Stimulated activated naive CD8-positive, alpha-beta T cell treated with anti-CD3 and anti-CD28 coated beads, Interleukin-15, Interleukin-2, amounts not matched to agents 100 ng/mL and 50 ng/mL, for 24 hours (primary cell): ENCODE measurements around the gene HNRNPU.
"Not testable (repeated sequence)": the region's sequence is repeated elsewhere in the genome, so short reads cannot be mapped to it uniquely, and the experiment has no call there.

Experiments used
- H3K27ac Mint-ChIP-seq: one replicate; pipeline ENCODE4 v1.8.0; 2021; ENCODE audit warnings: mild to moderate bottlenecking, mixed read lengths
- H3K27me3 Mint-ChIP-seq: one replicate; pipeline ENCODE4 v1.8.0; 2021; ENCODE audit warnings: mixed read lengths
- H3K36me3 Mint-ChIP-seq: one replicate; pipeline ENCODE4 v1.8.0; 2021; ENCODE audit warnings: low read depth, mixed read lengths
- H3K4me1 Mint-ChIP-seq: one replicate; pipeline ENCODE4 v1.8.0; 2021; ENCODE audit warnings: low read depth, mixed read lengths
- H3K4me3 Mint-ChIP-seq: one replicate; pipeline ENCODE4 v1.8.0; 2021; ENCODE audit warnings: mild to moderate bottlenecking, mixed read lengths
- H3K9me3 Mint-ChIP-seq: one replicate; pipeline ENCODE4 v1.8.0; 2021; ENCODE audit warnings: mixed read lengths

The HNRNPU gene

DNA sequence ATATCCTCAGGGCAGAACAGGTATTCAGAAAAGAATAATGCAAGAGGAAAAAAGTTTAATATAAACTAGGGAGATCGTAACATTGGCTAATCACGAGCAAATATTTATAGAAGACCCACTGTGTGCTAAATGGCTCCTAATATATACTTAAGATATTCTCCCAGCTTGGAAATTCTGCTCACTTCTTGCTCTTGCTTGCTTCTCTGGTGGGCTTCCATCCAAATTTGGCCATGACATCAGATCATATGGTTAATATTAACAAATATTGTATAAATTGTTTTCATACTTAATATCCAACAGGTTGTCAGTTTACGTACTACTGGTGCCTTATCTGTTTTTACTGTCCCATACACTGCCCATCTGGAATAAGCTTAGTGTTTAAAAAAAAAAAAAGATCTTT is 27.8 kb downstream of the HNRNPU start:
- peaks cover 55% of the 10 kb centered on the region for H3K36me3 Mint-ChIP-seq
- H3K27ac Mint-ChIP-seq: peak overlapping the region; percentile 100
- H3K27me3 Mint-ChIP-seq: no peaks in the 10 kb centered on the region
- H3K9me3 Mint-ChIP-seq: no peaks in the 10 kb centered on the region
- H3K4me1 Mint-ChIP-seq: peaks cover 69% of the 10 kb centered on the region
- peak overlapping the region; percentile 99 for H3K4me3 Mint-ChIP-seq

DNA sequence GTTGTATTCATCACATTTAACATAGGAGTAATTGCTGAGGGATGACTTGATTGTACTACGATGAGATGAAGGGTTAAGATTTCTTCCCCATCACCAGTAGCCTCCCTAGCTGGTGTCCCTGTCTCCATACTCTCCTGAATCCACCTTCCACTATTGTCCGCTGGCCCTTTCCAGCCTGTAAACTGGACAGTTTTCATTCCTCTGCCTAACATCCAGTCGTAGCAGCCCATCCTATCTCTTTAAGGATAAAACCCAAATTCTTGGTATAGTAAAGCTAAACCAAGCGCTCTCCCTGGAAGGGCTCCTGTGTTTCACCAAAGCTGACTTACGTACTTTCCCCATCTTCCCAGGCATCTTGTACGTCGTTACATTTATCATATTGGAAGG is 28.2 kb downstream of the HNRNPU start:
- Mint-ChIP-seq H3K4me1 (peaks cover 64% of the 10 kb centered on the region), H3K27ac (peak overlapping the region; percentile 100), H3K27me3 (no peaks in the 10 kb centered on the region), H3K9me3 (no peaks in the 10 kb centered on the region), H3K36me3 (peaks cover 51% of the 10 kb centered on the region), H3K4me3 (peak overlapping the region; percentile 99)

DNA sequence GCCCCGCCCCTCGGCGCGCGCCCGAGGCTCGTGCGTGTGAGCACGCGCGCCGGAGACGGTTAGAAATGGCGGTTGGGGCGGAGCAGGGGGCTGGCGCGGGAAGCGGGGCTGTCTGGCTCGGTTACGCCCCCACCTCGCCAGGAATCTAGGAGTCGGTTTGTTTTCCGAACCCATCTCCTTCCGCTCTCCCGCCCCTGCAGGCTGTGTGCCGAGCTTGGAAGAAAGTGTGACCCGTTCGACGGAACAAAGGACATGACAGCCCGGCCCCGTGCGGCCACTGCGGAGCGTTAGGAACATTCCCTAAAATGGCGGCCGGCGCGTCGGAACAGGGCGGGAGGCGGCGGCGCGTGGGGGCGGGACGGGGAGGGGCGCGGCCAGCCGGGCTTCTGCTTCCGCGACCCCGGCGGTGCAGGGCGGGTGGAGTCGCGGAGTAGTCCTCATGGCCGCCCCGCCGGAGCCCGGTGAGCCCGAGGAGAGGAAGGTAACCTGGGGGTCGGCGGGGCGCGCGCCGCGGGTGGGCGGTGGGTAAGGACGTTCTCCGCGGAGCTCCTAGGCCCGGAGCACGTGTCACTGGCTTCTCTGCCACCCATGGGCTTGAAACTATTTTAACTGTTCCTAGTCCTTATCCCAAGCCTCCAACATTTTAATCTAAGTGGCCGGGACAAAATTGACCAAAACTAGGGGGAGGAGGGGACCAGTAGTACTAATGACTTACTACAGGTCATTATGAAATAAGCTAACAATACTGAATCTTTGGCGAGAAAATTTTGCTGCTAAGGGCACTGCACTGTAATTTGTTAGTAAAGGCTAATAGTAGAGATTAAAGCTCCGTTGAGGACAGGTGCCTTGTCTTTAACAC is 28.8 kb downstream of the HNRNPU start, which contains the start of gene COX20:
Gene COX20, plus strand, starts transcription at position 383 of the 859 bp plus-strand sequence. Its CDS starts 57 bp downstream, at position 440.
- Mint-ChIP-seq H3K27me3 (no peaks in the 10 kb centered on the region), H3K36me3 (peaks cover 44% of the 10 kb centered on the region), H3K9me3 (no peaks in the 10 kb centered on the region), H3K4me1 (peaks cover 61% of the 10 kb centered on the region), H3K4me3 (peak within 1 kb of the TSS; percentile 99), H3K27ac (peak within 1 kb of the TSS; percentile 100)

DNA sequence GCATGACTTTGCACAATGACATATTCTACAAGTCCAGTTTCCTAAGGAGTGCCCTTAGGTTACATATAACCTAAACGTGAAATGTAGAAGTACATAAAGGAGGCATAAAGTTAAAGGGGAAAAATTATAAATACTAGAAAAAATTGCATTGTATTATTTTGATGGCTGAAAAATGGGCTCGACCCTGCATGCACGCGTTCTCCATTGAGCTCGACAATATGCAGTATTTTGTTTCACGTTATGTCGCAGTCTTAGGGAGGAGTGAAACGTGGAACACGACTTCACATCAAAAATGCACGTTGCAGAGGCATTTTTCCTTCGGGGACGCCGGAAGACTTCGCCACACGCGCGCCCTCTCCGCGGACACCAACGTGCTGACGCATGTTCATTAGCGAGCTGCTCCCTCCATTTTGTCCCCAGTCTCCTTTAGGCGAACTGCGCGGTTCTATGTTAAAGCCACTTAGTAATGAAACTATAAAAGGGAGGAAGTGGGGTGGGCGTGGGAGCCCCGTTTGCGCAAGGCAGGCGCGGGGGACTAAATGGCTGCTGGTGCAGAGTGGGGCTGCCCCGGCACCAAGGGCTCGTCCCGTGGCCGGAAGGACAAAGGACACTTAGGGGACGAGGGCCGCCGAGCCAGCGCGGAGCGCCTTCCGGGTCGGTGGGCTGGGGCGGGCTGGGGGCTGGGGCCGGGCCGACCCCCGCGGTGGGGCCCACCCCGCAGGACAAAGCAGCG is 29.6 kb downstream of the HNRNPU start:
- Mint-ChIP-seq H3K4me3 (peak overlapping the region; percentile 99), H3K4me1 (peaks cover 53% of the 10 kb centered on the region), H3K27me3 (no peaks in the 10 kb centered on the region), H3K9me3 (no peaks in the 10 kb centered on the region), H3K36me3 (peaks cover 38% of the 10 kb centered on the region), H3K27ac (peak overlapping the region; percentile 100)

DNA sequence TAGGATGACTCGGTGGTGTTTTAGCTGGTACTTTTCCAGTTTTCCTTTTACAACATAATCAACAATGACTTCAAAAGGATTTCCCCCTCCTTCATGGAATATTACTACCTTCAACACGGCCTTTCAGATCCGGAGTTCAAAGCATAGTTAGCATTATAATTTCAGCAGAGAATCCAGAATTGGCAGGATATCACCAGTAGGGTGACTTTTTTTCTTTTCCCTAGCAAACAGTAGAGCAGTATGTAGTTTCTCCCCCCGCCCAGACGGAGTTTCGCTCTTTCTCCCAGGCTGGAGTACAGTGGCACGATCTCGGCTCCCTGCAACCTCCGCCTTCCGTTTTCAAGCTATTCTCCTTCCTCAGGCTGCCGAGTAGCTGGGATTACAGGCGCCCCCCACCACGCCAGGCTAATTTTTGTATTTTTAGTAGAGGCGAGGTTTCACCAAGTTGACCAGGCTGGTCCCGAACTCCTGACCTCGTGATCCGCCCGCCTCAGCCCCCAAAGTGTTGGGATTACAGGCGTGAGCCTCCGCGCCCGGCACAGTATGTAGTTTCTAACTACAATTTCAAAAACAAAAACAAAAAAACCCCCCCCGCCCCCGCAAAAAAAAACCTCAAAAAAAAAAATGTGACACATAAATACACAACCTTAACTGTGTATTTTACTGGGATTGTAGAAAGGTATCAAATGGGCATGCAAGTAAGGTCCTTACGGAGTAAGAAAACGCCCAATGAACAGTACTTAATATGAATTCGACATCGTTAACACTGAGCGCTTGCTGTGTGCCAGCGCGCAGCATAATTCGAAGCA is 30.4 kb downstream of the HNRNPU start:
- Mint-ChIP-seq H3K4me1 (peaks cover 45% of the 10 kb centered on the region), H3K27me3 (no peaks in the 10 kb centered on the region), H3K27ac (peak overlapping the region; percentile 100), H3K9me3 (no peaks in the 10 kb centered on the region), H3K36me3 (peaks cover 30% of the 10 kb centered on the region), H3K4me3 (peak overlapping the region; percentile 99)

DNA sequence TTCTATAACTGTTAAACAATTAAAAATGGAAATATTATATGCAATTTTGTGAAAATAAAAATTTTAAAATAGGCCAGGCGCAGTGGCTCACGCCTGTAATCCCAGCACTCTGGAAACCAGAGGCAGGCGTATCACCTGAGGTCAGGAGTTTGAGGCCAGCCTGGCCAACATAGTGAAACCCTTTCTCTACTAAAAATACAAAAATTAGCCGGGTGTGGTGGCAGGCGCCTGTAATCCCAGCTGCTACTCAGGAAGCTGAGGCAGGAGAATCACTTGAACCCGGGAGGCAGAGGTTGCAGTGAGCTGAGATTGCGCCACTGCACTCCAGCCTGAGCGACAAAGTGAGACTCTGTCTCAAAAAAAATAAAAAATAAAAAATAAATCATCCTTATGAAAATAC is 31.1 kb downstream of the HNRNPU start:
- not testable (repeated sequence) for H3K27me3 Mint-ChIP-seq, H3K9me3 Mint-ChIP-seq
- peak overlapping the region; percentile 99 for H3K4me3 Mint-ChIP-seq
- peaks cover 24% of the 10 kb centered on the region for H3K36me3 Mint-ChIP-seq
- peak overlapping the region; percentile 100 for H3K27ac Mint-ChIP-seq
- H3K4me1 Mint-ChIP-seq: peaks cover 39% of the 10 kb centered on the region

DNA sequence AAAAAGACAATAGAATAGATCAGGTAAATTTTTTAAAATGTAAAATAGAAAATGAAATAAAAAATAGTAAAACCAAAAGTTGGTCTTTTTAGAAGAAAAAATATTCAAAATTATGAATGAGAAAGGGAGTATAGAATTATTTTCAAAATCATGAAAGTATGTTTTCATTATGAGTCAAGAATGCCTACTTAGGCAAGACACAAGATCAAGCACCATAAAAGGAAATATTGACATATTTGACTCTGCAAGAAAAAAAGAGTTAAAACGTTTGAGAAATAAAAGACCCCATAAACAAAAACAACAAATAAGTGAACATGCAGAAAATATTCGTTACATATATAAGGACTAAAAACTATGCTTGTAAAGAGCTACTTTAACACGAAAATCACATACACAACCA is 33.7 kb downstream of the HNRNPU start:
- Mint-ChIP-seq H3K27me3 (no peaks in the 10 kb centered on the region), H3K4me1 (peaks cover 17% of the 10 kb centered on the region), H3K4me3 (no peak overlapping the region), H3K36me3 (no peaks in the 10 kb centered on the region), H3K9me3 (no peaks in the 10 kb centered on the region), H3K27ac (no peak overlapping the region)

DNA sequence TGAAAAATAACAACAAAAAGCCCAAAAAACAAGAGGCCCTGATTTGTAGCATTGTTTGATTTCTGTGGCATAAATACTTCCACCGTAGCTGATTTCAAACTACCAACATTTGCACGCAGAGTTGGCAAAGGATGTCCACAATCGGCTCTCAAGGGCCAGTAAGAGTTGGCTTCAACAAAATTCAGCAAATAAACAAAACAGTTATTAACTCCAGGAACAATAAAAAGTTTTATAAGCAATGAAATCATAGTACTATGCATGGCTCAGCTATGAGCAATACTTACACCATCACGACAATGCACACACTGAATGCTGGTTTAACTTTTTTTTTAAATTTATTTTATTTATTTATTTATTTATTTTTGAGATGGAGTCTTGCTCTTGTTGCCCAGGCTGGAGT is 37.6 kb downstream of the HNRNPU start:
- Mint-ChIP-seq H3K27me3 (no peaks in the 10 kb centered on the region), H3K9me3 (no peaks in the 10 kb centered on the region), H3K4me1 (peaks cover 3% of the 10 kb centered on the region), H3K36me3 (no peaks in the 10 kb centered on the region), H3K4me3 (no peak overlapping the region), H3K27ac (no peak overlapping the region)

DNA sequence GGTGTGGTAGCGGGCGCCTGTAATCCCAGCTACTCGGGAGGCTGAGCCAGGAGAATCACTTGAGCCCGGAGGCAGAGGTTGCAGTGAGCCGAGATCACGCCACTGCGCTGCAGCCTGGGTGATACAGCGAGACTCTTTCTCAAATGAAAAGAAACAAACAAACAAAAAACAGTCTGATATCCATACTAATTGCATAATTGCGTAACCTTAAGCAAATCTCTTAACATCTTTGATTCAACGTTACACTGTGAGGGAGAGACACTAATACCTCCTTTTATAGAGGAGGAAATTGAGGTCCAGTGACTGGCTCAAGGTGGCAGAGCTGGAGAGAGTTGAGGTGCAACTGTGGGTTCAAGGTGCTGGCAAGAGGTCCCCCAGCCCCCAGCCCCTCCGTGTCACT is 41.5 kb downstream of the HNRNPU start:
- no peaks in the 10 kb centered on the region for H3K4me1 Mint-ChIP-seq
- H3K27me3 Mint-ChIP-seq: no peaks in the 10 kb centered on the region
- H3K36me3 Mint-ChIP-seq: no peaks in the 10 kb centered on the region
- no peaks in the 10 kb centered on the region for H3K9me3 Mint-ChIP-seq
- no peak overlapping the region for H3K4me3 Mint-ChIP-seq
- H3K27ac Mint-ChIP-seq: no peak overlapping the region

DNA sequence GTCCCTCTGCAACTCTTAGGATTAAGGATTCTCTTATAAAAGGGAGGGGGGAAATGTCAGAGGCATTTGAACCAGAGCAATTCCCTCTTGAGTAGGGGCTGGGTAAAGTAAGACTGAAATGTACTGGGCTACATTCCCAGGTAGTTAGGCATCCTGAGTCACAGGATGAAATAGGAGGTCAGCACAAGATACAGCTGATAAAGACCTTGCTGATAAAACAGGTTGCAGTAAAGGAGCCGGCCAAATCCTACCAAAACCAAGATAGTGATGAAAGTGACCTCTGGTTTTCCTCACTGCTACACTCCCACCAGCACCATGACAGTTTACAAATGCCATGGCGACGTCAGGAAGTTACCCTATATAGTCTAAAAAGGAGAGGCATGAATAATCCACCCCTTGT is 43.2 kb downstream of the HNRNPU start:
- Mint-ChIP-seq H3K27me3 (no peaks in the 10 kb centered on the region), H3K9me3 (no peaks in the 10 kb centered on the region), H3K4me1 (no peaks in the 10 kb centered on the region), H3K27ac (no peak overlapping the region), H3K36me3 (no peaks in the 10 kb centered on the region), H3K4me3 (no peak overlapping the region)

DNA sequence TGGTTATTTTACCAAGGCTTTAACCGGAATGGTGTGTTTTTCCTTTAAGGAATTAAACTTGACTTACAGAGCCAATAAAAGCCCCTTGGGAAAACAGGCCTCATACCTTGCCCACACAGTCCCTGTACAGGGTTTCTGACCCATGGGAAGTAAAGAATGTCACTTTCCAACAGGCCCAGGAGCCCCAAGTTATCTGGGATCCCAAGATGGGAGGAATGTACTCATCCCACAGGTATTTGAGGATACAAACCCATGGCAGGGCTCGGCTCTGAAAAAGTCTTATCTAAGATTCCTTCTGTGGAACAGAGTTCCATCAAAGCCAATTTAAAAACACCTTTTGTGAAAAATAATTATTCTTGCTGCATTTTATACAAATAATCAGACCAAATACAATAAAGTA is 44.2 kb downstream of the HNRNPU start:
- no peaks in the 10 kb centered on the region for H3K27me3 Mint-ChIP-seq
- H3K36me3 Mint-ChIP-seq: no peaks in the 10 kb centered on the region
- H3K4me3 Mint-ChIP-seq: no peak overlapping the region
- H3K27ac Mint-ChIP-seq: no peak overlapping the region
- no peaks in the 10 kb centered on the region for H3K9me3 Mint-ChIP-seq
- peaks cover 7% of the 10 kb centered on the region for H3K4me1 Mint-ChIP-seq

DNA sequence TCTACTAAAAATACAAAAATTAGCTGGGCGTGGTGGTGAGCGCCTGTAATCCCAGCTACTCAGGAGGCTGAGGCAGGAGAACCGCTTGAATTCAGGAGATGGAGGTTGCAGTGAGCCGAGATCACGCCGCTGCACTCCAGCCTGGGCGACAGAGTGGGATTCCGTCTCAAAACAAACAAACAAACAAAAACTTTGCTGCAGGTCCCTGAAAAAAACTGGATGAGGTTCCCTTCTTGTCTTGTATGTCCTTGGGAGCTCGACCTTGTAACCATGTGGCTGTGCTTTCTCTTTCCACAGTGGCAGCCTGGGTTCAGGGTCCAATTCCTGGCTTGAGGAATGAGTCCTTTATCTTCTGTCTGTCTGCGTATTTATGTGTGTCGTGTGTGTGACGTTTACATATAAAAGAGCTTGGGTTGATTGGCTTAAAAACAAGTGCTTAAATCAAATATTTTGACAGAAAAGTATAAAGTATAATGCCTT is 46.9 kb downstream of the HNRNPU start:
- no peaks in the 10 kb centered on the region for H3K9me3 Mint-ChIP-seq
- H3K36me3 Mint-ChIP-seq: no peaks in the 10 kb centered on the region
- no peak overlapping the region for H3K27ac Mint-ChIP-seq
- peaks cover 18% of the 10 kb centered on the region for H3K4me1 Mint-ChIP-seq
- H3K4me3 Mint-ChIP-seq: no peak overlapping the region
- H3K27me3 Mint-ChIP-seq: no peaks in the 10 kb centered on the region

DNA sequence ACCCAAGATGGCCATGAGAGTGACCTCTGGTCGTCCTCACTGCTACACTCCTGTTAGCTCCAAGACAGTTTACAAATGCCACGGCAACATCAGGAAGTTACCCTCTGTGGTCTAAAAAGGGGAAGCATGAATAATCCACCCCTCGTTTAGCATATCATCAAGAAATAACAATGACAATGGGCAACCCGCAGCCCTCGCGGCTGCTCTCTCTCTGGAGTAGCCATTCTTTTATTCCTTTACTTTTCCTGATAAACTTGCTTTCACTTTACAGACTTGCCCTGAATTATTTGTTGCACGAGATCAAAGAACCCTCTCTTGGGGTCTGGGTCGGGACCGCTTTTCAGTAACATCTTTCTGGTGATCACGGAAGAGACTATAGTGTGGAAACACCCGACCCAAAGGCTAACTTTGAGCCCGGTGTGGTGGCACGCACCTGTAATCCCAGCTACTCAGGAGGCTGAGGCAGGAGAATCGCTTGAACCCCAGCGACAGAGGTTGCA is 48.7 kb downstream of the HNRNPU start:
- H3K4me3 Mint-ChIP-seq: peak overlapping the region; percentile 67

DNA sequence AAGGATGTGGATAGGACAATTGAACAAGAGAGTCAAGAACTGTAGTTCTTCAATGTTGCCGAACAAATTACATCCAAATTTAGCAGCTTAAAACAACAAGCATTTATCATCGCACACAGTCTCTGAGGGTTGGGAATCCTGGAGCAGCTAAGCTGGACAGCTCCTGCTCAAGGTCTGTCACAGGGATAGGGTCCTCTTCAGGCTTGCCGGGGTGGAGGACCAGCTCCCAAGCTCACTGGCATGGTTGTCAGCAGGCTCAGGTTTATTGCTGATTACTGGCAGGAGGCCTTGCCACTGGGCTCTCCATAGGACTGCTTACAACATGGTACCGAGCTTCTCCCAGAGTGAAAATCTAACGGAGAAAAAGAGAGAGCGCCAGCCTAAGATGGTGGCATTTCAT is 51.0 kb downstream of the HNRNPU start:
- Mint-ChIP-seq H3K9me3 (no peaks in the 10 kb centered on the region), H3K4me3 (no peak overlapping the region), H3K27ac (no peak overlapping the region), H3K4me1 (peaks cover 18% of the 10 kb centered on the region), H3K36me3 (no peaks in the 10 kb centered on the region), H3K27me3 (no peaks in the 10 kb centered on the region)

More for the DNA sequence above, 48.7 kb downstream of the HNRNPU start:
- Mint-ChIP-seq H3K27me3 (no peaks in the 10 kb centered on the region), H3K4me1 (peaks cover 18% of the 10 kb centered on the region), H3K36me3 (no peaks in the 10 kb centered on the region), H3K27ac (peak overlapping the region; percentile 68), H3K9me3 (no peaks in the 10 kb centered on the region)
